Cardiac ventricle fibroblast (primary cell): ENCODE results near the gene CRKL. TPM values are rescaled to one million over a fixed set of nuclear protein-coding genes. Genes with fewer than 3 reads are reported as not detected.

ENCODE experiments used
- total RNA-seq: library from RNA; depleted of rRNA; stranded (reverse); fragments of >200 nt; gene quantifications from 2 replicates; pipeline ENCODE4 v1.2.3, GENCODE V29; 2015

The CRKL gene
- total RNA-seq = 34.6 and 35.4 TPM in 2 replicates

GRCh38 chr22:20916916-20917810 is at the start of gene CRKL:
CRKL (plus strand) TSS chr22:20917407; CDS start chr22:20917935, 528 bp downstream.

GRCh38 chr22:20966883-20967696 is 49.9 kb downstream of the CRKL start, which contains the start of gene AIFM3:
AIFM3 (plus strand) TSS chr22:20967255; CDS start chr22:20967945, 690 bp downstream.

GRCh38 chr22:20981787-20982562 is 64.8 kb downstream of the CRKL start, which contains the start of gene LZTR1:
LZTR1 (plus strand) TSS chr22:20982297; CDS start chr22:20982372, 75 bp downstream.

GRCh38 chr22:21001601-21002325 is 84.6 kb downstream of the CRKL start, which contains the start of gene THAP7:
THAP7 (minus strand) TSS chr22:21002118; CDS start chr22:21001911, 207 bp downstream.

Other genes starting within 250 kb of the CRKL start
- gene SERPIND1, start 143.3 kb upstream of the CRKL start, total RNA-seq = 0.50 and 1.6 TPM in 2 replicates
- gene PI4KA, start 58.6 kb upstream of the CRKL start, total RNA-seq = 37.3 and 51.0 TPM in 2 replicates
- gene SNAP29, start 58.4 kb upstream of the CRKL start, total RNA-seq = 22.8 and 23.6 TPM in 2 replicates
- 0.56 and 1.5 TPM in 2 replicates for gene AIFM3, start 49.8 kb downstream of the CRKL start, total RNA-seq
- 27.6 and 34.6 TPM in 2 replicates for gene LZTR1, start 64.9 kb downstream of the CRKL start, total RNA-seq
- gene THAP7, start 84.7 kb downstream of the CRKL start, total RNA-seq = 17.2 and 25.3 TPM in 2 replicates
- gene P2RX6, start 97.8 kb downstream of the CRKL start, total RNA-seq = 0.94 and 1.3 TPM in 2 replicates
- not detected in 2 replicates for gene SLC7A4, start 115.2 kb downstream of the CRKL start, total RNA-seq
- not detected in 2 replicates for gene LRRC74B, start 128.5 kb downstream of the CRKL start, total RNA-seq